Measurements from ENCODE around the gene KIF3B.

DNA sequence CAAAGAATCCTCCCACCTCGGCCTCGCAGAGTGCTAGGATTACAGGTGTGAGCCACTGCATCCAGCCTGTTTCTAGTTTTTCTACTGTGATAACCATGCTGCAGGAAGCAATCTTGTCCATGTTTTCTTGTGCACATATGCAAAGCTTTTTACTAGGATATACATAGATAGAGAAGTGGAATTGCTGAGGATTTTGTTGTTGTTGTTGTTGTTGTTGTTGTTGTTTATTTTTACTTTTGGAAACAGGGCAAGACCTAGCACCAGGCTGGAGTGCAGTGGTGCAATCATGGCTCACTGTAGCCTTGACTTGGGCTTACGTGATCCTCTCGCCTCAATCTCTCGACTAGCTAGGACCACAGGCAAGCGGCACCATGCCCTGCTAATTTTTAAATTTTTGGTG is 23.2 kb downstream of the KIF3B start:
- TF ChIP-seq, protein P1, sequence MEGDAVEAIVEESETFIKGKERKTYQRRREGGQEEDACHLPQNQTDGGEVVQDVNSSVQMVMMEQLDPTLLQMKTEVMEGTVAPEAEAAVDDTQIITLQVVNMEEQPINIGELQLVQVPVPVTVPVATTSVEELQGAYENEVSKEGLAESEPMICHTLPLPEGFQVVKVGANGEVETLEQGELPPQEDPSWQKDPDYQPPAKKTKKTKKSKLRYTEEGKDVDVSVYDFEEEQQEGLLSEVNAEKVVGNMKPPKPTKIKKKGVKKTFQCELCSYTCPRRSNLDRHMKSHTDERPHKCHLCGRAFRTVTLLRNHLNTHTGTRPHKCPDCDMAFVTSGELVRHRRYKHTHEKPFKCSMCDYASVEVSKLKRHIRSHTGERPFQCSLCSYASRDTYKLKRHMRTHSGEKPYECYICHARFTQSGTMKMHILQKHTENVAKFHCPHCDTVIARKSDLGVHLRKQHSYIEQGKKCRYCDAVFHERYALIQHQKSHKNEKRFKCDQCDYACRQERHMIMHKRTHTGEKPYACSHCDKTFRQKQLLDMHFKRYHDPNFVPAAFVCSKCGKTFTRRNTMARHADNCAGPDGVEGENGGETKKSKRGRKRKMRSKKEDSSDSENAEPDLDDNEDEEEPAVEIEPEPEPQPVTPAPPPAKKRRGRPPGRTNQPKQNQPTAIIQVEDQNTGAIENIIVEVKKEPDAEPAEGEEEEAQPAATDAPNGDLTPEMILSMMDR (IDR thresholded peaks at IDR 0.05), result no peak
- no peak for TF ChIP-seq EZH2 (IDR thresholded peaks at IDR 0.05; ENCODE audit: borderline replicate concordance, insufficient read depth, low read depth, low read length, poor library complexity, severe bottlenecking)

Data from B cell (primary cell).